Gastroesophageal sphincter (tissue), 3 donors: ENCODE measurements around the gene TBC1D10A.

Experiments used
- CTCF ChIP-seq, 4 experiments: fragments of 200-600 bp in 2 of 4; fragments of 450-650 bp in 2 of 4; sonication (generic) in 1 of 4; IDR thresholded peaks; one replicate each; pipeline ENCODE4 v1.5.1; 2017 to 2019; ENCODE audit warnings: antibody characterized with exemption in 4 of 4, mild to moderate bottlenecking in 2 of 4, moderate library complexity in 2 of 4
- EP300 ChIP-seq: sonication (generic); formaldehyde crosslinking; IDR thresholded peaks from one replicate; pipeline ENCODE4 v1.6.1; 2017; ENCODE audit warnings: antibody characterized with exemption, mild to moderate bottlenecking
- POLR2A ChIP-seq, 2 donors: fragments of 450-650 bp; IDR thresholded peaks; one replicate each; pipeline ENCODE4 v1.6.1; 2017; ENCODE audit warnings: antibody characterized with exemption in 2 of 2, mild to moderate bottlenecking in 2 of 2, moderate library complexity in 1 of 2

- TF ChIP-seq EP300, result no peak
- TF ChIP-seq POLR2A (IDR thresholded peaks at IDR 0.05), result no peak
- TF ChIP-seq CTCF (IDR thresholded peaks at IDR 0.05), result no peak
Measured at GRCh38 chr22:30299322-30299721, 27.4 kb downstream of the TBC1D10A start.
